ENCODE data around the gene AGER.

The AGER gene

DNA sequence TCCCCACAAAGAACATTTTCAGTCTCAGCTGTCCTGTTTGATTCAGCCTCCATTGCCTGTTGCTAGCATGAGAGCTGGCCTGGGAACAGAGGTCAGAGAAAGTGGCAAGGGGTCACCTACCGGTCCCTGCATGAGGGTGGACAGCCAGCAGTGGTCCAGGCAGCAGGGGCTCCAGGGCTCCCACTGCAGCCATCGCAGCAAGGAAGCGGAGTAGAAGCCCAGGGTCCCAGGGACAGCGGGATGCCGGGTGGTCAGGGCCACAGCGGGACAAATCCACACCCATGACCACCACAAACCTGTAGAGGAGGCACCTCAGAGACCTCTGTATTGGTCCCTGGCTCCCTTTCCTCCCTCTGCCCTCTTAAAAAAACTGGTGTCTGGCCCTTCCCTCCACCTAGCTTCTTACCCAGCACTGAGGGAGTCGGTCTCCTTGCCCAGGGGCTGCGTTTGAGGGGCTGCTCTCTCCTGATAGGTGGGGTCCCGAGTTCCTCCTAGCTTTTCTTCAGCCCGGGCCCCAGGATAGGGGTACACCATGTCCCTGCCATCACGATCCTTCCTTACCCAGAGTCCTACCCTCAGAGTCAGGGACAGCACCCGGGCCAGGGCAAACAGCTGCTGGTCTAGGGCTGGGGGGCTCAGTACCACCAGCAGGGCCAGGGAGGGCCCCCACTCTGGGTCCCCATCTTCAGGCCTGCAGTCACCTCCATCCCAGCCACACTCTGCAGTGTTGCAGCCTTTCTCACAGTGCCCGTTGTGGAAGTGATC lies 16.8 kb upstream of the AGER start:
- no peaks in the 10 kb centered on the region for H3K9me3 ChIP-seq (ENCODE audit: insufficient read depth, low read length)
- H3K27ac ChIP-seq (ENCODE audit: low read depth, low read length): no peak overlapping the region
- H3K4me3 ChIP-seq (ENCODE audit: insufficient read depth, low read length, poor library complexity, severe bottlenecking): no peak overlapping the region
- H2AFZ ChIP-seq (ENCODE audit: low read depth, low read length, severe bottlenecking): no peak overlapping the region
- no peaks in the 10 kb centered on the region for H3K79me2 ChIP-seq (ENCODE audit: insufficient read depth, low read length)
- H3K9me2 ChIP-seq (replicated peaks; ENCODE audit: insufficient read depth, low read length): no peaks in the 10 kb centered on the region
- no peaks in the 10 kb centered on the region for H3K36me3 ChIP-seq (ENCODE audit: low read length)
- no peaks in the 10 kb centered on the region for H4K20me1 ChIP-seq (ENCODE audit: low read depth, low read length)
- no peak overlapping the region for H3K4me2 ChIP-seq (ENCODE audit: low read depth, low read length, poor library complexity, severe bottlenecking)
- peaks cover 17% of the 10 kb centered on the region; the same call in 1 of the 2 replicates for H3F3A ChIP-seq (ENCODE audit: insufficient read depth)
- TF ChIP-seq, protein P1, sequence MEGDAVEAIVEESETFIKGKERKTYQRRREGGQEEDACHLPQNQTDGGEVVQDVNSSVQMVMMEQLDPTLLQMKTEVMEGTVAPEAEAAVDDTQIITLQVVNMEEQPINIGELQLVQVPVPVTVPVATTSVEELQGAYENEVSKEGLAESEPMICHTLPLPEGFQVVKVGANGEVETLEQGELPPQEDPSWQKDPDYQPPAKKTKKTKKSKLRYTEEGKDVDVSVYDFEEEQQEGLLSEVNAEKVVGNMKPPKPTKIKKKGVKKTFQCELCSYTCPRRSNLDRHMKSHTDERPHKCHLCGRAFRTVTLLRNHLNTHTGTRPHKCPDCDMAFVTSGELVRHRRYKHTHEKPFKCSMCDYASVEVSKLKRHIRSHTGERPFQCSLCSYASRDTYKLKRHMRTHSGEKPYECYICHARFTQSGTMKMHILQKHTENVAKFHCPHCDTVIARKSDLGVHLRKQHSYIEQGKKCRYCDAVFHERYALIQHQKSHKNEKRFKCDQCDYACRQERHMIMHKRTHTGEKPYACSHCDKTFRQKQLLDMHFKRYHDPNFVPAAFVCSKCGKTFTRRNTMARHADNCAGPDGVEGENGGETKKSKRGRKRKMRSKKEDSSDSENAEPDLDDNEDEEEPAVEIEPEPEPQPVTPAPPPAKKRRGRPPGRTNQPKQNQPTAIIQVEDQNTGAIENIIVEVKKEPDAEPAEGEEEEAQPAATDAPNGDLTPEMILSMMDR (IDR thresholded peaks at IDR 0.05; ENCODE audit: insufficient read depth, low read length, poor library complexity, severe bottlenecking): no peak
- TF ChIP-seq EZH2phosphoT487 (conservative IDR thresholded peaks at IDR 0.05; ENCODE audit: low read length): no peak
- no peaks in the 10 kb centered on the region for H3K27me3 ChIP-seq (ENCODE audit: low read length)
- no peak overlapping the region for H3K9ac ChIP-seq (ENCODE audit: low read length)

DNA sequence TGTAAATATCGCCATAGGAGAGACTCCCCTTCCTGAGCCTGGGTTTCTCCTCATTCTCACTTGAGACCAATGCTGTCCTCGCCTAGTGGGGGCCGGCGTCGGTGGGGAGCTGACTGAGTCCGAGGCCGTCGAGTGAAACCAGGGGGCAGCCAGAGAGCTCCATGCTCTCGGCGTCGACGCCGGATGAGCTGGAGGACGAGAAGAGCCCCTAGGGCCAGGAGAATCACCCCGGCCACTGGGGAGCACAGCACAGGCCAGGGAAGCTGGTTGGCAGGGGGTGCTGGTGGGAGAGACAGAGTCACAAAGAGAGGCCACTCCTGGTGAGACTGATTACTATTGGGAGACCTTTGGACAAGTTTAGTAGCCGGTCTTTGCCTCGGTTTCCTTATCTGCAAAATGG lies 14.8 kb upstream of the AGER start:
- no peaks in the 10 kb centered on the region for H3K27me3 ChIP-seq (ENCODE audit: low read length)
- H3K4me3 ChIP-seq (ENCODE audit: insufficient read depth, low read length, poor library complexity, severe bottlenecking): no peak overlapping the region
- TF ChIP-seq EZH2phosphoT487 (conservative IDR thresholded peaks at IDR 0.05; ENCODE audit: low read length): no peak
- TF ChIP-seq, protein P1 (IDR thresholded peaks at IDR 0.05; ENCODE audit: insufficient read depth, low read length, poor library complexity, severe bottlenecking): no peak
- H3K9ac ChIP-seq (ENCODE audit: low read length): no peak overlapping the region
- H3K79me2 ChIP-seq (ENCODE audit: insufficient read depth, low read length): no peaks in the 10 kb centered on the region
- no peaks in the 10 kb centered on the region for H3K9me3 ChIP-seq (ENCODE audit: insufficient read depth, low read length)
- no peaks in the 10 kb centered on the region for H4K20me1 ChIP-seq (ENCODE audit: low read depth, low read length)
- no peaks in the 10 kb centered on the region for H3K9me2 ChIP-seq (replicated peaks; ENCODE audit: insufficient read depth, low read length)
- no peak overlapping the region for H2AFZ ChIP-seq (ENCODE audit: low read depth, low read length, severe bottlenecking)
- H3K4me2 ChIP-seq (ENCODE audit: low read depth, low read length, poor library complexity, severe bottlenecking): no peak overlapping the region
- no peak overlapping the region for H3K27ac ChIP-seq (ENCODE audit: low read depth, low read length)
- peaks cover 25% of the 10 kb centered on the region for H3F3A ChIP-seq (ENCODE audit: insufficient read depth)
- no peaks in the 10 kb centered on the region for H3K36me3 ChIP-seq (ENCODE audit: low read length)

DNA sequence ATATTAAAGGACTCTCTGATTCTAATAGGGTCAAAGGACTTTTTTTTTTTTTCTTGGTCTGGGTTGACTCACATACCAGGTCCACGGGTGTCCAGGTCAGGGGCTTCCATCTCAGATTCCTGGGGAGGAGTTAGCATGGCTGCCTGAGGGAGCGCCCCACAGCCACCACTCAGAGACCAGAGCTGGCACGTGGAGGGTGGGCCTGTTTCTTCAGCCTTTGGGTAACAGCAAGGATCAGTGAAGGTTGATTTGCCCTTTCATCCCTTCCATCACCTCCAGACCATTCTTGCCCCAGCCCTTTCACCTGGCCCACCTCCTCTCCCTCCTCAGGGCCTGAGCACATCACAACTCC lies 14.3 kb upstream of the AGER start:
- H2AFZ ChIP-seq (ENCODE audit: low read depth, low read length, severe bottlenecking): no peak overlapping the region
- no peaks in the 10 kb centered on the region for H3K9me3 ChIP-seq (ENCODE audit: insufficient read depth, low read length)
- H3K79me2 ChIP-seq (ENCODE audit: insufficient read depth, low read length): no peaks in the 10 kb centered on the region
- H3K27me3 ChIP-seq (ENCODE audit: low read length): no peaks in the 10 kb centered on the region
- H3K4me3 ChIP-seq (ENCODE audit: insufficient read depth, low read length, poor library complexity, severe bottlenecking): no peak overlapping the region
- TF ChIP-seq, protein P1 (IDR thresholded peaks at IDR 0.05; ENCODE audit: insufficient read depth, low read length, poor library complexity, severe bottlenecking): no peak
- TF ChIP-seq EZH2phosphoT487 (conservative IDR thresholded peaks at IDR 0.05; ENCODE audit: low read length): no peak
- H3F3A ChIP-seq (ENCODE audit: insufficient read depth): peaks cover 31% of the 10 kb centered on the region
- H3K4me2 ChIP-seq (ENCODE audit: low read depth, low read length, poor library complexity, severe bottlenecking): no peak overlapping the region
- H3K27ac ChIP-seq (ENCODE audit: low read depth, low read length): no peak overlapping the region
- no peaks in the 10 kb centered on the region for H4K20me1 ChIP-seq (ENCODE audit: low read depth, low read length)
- no peaks in the 10 kb centered on the region for H3K36me3 ChIP-seq (ENCODE audit: low read length)
- H3K9ac ChIP-seq (ENCODE audit: low read length): no peak overlapping the region
- H3K9me2 ChIP-seq (replicated peaks; ENCODE audit: insufficient read depth, low read length): no peaks in the 10 kb centered on the region

All from SU-DHL-6 (cell line).